DMS114 treated with DMSO at 0.1 percent for 48 hours (cell line): ENCODE results near the gene PTPRN2.

Experiments
- DNase-seq: peaks from one replicate; lab custom pipeline; 2025; ENCODE audit not compliant: unreplicated experiment; lab: John Stamatoyannopoulos, UW

The PTPRN2 gene

GRCh38 chr7:158373476-158374133 lies 214.0 kb downstream of the PTPRN2 start:
- DNase-seq: no peak

DNA sequence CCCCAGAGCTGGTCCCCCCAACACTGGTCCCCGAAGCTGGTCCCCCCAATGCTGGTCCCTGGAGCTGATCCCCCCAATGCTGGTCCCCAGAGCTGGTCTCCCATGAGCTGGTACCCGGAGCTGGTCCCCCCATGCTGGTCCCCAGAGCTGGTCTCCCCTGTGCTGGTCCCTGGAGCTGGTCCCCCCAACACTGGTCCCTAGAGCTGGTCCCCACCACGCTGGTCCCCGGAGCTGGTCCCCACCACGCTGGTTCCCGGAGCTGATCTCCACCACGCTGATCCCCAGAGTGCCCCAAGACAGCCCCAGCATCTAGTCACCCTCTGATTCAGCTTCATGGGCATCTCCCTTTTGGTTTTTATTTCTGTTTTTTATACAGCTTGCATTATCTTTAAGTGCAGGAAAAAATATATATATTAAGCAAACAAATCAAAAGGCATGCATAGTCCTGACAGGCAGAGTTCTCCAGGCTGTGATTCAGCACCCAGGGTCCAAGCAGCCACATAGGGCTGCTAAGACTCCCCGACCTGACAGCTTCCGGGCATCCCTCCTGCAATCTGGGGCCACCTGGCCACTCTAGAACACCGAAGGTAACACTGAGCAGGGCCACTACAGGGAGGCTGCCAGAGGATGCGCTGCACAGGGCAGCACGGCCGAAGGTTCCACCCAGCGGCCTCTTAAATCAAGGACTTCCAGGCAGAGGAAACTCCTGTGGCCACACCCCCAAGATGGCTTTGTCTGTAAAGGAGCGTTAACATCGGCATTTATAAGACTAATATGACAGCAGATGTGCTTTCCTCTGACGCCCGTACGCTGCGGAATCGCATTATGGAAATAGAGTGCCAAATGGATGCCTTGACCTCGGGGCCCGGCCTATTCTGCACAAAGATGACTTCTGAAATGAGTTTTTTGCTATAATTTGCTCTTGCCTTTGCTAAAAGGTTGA lies 215.0 kb downstream of the PTPRN2 start:
- DNase-seq: no peak

DNA sequence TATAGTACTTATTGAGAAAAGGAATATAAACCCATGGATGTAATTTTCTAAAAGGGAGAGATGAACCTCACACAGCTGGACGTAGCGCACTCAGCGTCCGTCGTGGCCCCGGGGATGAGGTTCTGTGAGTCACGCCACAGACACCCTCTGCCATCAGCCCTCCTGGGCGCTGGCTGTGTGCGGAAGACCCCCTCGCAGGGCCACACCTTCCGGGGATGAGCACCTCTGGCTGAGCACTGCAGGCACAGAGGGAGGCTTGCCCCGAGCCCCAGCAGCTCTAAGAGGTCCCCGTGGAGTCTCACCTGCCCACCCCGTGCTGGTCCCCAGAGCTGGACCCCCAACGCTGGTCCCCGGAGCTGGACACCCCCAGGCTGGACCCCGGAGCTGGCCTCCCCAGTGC lies 215.8 kb downstream of the PTPRN2 start:
- DNase-seq: no peak

DNA sequence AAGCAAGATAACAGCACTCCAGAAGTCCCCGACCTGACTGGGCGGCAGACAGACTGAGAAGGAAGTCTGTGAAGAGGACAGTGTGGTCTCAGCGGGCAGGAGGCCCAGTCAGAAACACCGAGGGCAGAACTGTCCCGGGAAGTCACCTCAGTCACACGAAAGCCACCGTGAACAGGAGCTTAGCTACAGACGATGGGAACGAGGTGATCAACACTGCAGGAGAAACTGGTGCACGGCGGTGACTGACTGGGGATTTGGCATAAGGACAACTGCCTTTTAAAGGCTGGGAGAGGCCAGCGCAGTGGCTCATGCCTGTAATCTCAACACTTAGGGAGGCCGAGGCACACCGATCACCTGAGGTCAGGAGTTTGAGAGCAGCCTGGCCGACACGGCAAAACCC lies 217.8 kb downstream of the PTPRN2 start:
- DNase-seq: no peak

DNA sequence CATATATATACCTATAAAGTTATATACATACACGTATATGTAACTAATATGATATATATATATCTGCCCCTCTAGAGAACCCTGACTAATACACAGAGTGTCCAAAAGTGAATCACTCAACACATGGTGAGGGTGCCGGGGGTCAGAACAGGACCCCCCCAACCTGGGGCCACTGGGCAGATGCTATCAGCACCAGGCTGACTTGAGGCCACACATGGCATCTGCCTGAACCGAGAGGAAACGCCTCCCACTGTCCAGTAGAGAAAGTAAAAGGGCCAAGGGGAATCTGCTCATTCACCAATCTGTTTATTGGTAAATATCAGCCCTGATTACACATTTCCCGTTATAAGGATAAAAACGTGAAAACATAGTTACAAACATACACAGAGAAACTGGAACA lies 218.3 kb downstream of the PTPRN2 start:
- DNase-seq: no peak

DNA sequence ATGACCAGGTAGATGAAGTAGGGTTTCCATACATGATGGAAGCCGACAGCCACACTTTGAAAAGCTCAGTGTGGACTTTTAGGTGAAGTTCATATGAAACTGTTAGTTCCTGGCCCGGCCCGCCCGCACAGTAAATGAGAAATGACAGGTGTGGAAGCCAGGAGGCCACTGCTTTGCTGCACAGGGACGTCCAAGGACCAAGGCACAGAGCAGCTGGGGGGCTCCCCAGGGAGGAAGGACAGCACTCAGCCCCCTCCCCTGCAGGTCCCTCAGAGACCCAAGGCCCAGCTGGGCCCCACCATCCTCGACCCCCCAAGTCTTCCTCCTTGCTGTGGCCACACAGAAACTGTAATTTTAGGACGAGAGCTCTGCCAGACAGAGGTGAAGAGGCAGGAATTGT lies 219.2 kb downstream of the PTPRN2 start:
- no peak for DNase-seq

- no peak for DNase-seq
Observed at GRCh38 chr7:158367634-158367982, 220.0 kb downstream of the PTPRN2 start.

GRCh38 chr7:158366916-158367633 lies 220.5 kb downstream of the PTPRN2 start:
- no peak for DNase-seq

- DNase-seq: no peak
Observed at GRCh38 chr7:158366346-158366745, 221.3 kb downstream of the PTPRN2 start.

- no peak for DNase-seq
Observed at GRCh38 chr7:158365267-158365666, 222.4 kb downstream of the PTPRN2 start.

DNA sequence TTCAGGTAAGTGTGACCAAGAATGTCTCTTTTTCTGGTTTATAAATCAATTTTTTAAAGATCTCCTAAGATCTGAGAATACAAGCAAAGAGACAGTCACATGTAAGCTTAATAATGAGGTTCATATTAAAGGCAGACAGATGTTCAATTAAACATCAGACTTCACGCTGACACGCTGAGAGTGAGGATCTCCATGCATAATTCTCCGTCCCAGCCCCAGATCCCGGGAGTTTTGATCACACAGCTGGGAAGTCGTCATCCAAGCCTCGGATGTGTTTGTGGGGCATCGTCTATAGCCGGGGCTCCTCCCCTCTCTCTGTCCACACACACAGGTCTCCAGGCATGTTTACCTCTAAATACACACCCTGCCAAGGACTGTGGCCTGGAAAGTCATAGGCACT lies 223.2 kb downstream of the PTPRN2 start:
- DNase-seq: no peak

DNA sequence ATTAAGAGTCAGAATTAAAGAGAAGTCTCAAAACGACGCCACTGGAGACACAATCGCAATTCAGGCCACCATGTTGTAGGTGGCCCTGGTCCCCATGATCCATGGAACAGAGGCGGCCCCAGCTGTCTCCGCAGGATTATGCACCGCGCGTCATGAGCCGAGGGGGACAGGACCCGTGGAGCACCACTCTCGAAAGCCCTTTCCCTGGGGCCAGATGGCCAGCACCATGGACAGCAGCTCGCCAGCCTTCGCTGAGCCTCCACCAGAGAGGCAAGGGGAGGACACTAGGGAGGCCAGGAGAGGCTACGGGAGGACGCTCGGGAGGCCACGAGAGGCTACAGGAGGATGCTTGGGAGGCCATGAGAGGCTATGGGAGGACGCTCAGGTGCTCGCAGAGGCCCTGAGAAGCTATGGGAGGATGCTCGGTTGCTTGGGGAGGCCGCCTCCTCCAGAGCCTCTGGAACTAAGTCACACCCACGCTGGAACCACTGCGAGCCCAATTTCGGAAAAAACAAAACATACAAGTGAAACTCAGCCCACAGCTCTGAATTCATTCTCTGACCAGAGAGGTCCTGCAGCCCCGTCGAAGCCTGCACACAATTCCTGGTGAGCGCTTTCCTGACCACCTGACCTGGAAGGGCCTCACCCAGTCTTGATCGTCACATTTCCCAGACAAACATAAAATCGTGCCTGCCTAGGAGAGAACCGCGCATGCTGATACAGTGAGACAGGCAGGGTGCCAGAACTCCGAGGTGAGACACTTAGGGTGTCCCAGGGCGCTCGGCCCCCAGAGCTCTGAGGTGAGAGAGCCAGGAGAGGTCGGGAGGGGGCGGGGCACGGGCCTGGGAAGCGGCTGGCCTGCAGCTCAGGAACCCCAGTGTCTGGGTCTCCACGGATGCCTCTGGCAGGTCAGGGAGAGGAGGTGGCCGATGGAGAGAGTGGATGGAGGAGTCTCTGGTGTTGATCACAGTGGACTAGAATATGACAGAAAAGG lies 224.4 kb downstream of the PTPRN2 start:
- DNase-seq: no peak

- DNase-seq: no peak
Observed at GRCh38 chr7:158362001-158362400, 225.6 kb downstream of the PTPRN2 start.

DNA sequence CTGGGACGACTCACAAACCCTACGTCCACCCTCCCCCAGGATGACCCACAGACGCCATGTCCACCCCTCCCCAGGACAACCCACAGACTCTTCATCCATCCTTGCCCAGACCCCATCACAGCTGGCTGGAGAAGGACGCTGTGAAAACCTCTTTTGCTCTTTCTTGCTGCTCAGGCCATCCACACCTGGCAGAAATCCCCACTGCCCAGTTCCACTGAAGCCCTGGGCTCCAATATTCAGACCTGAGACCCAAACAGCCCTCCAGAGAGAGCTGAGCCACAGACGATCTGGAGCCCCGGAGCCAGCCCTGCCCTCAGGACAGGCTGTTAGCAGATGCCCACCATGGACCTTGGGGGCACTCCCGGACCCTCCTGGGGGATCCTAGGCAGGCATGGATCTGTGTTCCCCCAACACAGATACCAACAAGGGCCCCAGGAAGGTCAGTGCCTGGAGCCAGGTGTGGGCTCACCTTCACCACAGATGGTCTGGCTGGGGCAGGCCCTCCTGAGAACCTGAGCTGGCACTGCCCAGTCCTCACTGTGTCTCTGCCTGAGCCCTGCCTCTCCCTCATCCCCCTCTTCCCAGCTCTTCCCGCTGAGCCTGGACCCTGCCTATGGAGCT lies 226.2 kb downstream of the PTPRN2 start:
- no peak for DNase-seq

DNA sequence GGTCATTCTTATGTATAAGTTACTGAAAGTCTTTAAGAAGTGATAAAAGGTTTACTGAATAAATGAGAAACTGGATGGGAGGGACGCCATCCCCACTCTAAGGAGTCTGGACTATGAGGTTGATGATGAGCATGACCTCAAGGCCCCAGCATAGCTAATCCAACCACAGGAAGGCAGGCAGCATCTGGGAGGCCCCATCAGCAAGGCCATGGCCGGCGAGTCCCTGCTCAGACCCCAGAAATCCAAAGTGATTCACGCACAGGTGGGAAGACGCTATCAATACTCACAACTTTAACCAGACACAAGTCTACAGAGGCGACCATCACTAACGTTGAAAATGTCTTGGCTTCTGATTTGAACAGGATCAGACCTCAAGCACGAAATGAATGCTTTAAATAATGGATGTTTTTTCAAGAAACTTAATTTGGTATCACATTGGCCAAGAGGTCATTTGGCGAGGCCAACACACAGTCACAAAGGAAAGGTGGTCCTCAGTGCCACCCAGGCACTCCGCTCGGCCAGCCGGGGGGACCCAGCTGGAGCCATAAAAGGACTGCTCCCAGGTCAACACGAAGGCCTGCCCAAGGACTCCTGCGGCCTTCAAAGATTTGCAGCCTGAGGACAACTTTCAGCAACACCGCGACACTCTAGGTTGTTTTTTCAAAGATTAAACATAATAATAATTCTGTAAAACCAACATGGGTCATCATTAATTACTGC lies 228.5 kb downstream of the PTPRN2 start:
- no peak for DNase-seq

DNA sequence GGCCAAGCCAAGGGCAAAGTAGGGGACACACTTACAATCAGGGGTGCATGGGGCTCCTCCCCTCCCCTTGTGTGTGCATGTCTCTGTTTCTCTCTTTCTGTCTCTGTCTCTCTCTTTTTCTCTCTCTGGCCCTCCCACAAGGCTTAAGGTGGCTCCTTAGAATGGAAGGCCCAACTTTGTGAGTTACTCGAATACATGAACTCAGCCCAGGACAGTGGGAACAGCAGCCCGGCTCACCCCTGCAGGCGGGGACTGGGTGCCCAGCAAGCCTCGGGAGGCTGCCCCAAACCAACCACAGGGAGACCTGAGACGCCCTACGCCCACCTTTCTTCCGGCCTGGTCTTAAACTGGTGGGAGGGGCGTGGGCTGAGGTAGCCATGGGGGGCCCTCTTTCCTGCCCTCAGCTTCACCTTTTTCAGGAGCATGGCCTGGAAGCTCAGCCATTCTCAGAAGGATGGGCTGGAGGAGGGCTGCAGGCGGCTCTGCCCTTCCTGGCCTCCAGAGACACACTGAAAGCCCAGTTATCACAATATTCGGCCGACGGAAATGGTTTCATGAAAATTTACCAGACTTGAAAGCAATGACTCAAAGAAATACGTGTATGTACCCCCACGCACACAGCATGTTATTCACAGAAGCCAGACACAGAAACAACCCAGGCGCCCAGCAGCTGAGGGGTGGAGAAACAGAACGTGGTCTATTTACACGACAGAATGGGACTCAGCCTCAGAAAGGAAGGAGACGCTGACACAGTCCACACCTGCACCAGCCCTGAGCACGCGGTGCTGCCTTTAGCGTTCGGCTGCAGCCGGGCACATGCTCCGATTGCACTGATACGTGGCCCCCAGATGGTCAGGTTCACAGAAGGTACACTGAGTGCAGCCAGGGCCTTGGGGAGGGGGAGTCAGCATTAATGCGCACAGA lies 229.5 kb downstream of the PTPRN2 start:
- no peak for DNase-seq

GRCh38 chr7:158357106-158357897 lies 230.3 kb downstream of the PTPRN2 start:
- DNase-seq: no peak

DNA sequence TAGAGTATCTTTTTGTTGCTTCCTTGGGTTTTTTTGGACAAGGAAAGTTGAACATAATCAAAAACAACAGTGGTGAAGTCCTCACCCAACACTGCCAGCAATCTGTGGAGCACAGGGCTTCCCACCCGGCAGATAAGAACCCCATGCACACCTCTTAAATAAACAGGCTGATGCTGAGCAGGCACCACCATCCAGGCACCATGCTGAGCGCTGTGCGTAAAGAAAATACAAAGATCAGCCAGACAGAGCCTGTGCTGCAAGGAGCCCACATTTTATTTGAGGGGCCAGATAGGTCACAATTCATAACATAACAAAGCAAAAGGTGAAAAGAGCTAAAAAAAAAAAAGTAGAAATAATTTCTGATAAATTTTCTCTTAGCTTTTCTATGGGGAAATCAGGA lies 231.2 kb downstream of the PTPRN2 start:
- DNase-seq: no peak
